KMS-11 (cell line): ENCODE results near the gene HTR1E.

Source experiments
- H2AFZ ChIP-seq: fragments of 200-600 bp; sonication (generic); 2 replicates; pipeline ENCODE4 v1.6.1; 2016; ENCODE audit warnings: antibody characterized with exemption, mixed run types, low read depth
- H3K27ac ChIP-seq: fragments of 200-600 bp; sonication (generic); 2 replicates; pipeline ENCODE4 v1.6.1; 2016; ENCODE audit warnings: mild to moderate bottlenecking, mixed run types
- H3K27me3 ChIP-seq: fragments of 200-600 bp; sonication (generic); 2 replicates; pipeline ENCODE4 v1.6.1; 2017; ENCODE audit warnings: mild to moderate bottlenecking, low read depth, mixed run types, moderate library complexity; ENCODE audit not compliant: insufficient read depth
- H3K36me3 ChIP-seq: fragments of 200-600 bp; sonication (generic); 2 replicates; pipeline ENCODE4 v1.6.1; 2017; ENCODE audit warnings: mild to moderate bottlenecking, mixed run types; ENCODE audit not compliant: insufficient read depth
- H3K4me1 ChIP-seq: fragments of 200-600 bp; sonication (generic); 2 replicates; pipeline ENCODE4 v1.6.1; 2016; ENCODE audit warnings: mild to moderate bottlenecking, low read depth, mixed run types; ENCODE audit not compliant: poor library complexity, severe bottlenecking
- H3K4me2 ChIP-seq: fragments of 200-600 bp; sonication (generic); 2 replicates; pipeline ENCODE4 v1.7.0; 2016; ENCODE audit warnings: mild to moderate bottlenecking, mixed run types
- H3K4me3 ChIP-seq: fragments of 200-600 bp; sonication (generic); IDR thresholded peaks from 2 replicates; pipeline ENCODE4 v1.6.1; 2017; ENCODE audit warnings: low read depth, low read length, mixed read lengths; ENCODE audit not compliant: insufficient read depth
- H3K79me2 ChIP-seq: fragments of 200-600 bp; sonication (generic); 2 replicates; pipeline ENCODE4 v1.6.1; 2016; ENCODE audit warnings: low read depth, mixed run types; ENCODE audit not compliant: insufficient read depth
- H3K9ac ChIP-seq: fragments of 200-600 bp; sonication (generic); 2 replicates; pipeline ENCODE4 v1.6.1; 2016; ENCODE audit warnings: mild to moderate bottlenecking, mixed run types
- H4K20me1 ChIP-seq: fragments of 200-600 bp; sonication (generic); 2 replicates; pipeline ENCODE4 v1.6.1; 2016; ENCODE audit warnings: mild to moderate bottlenecking, mixed run types; ENCODE audit not compliant: insufficient read depth
- CTCF ChIP-seq: fragments of 200-600 bp; sonication (generic); conservative IDR thresholded peaks from 2 replicates; pipeline ENCODE4 v1.6.1; 2017; ENCODE audit warnings: low read depth, mild to moderate bottlenecking, antibody characterized with exemption, low read length, moderate library complexity, mixed read lengths

Gene HTR1E

DNA sequence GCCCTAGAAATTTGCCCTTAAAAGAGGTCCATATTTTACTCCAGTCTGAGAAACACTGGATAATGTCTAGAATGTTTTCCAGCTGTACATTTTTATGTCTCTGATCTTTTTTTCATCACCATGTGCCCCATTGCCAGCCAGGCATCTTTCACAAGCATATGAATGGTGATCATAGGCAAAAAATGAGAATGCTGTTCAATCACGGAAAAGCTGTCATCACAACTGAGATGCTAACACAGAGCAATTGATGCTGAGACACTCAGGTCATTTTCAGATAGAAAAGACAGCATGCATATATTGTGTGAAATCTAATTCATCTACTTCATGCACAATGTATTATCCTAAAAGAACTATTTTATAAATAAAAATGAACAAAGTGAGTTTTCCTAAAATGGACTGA, 116.0 kb downstream of the HTR1E start:
- Histone ChIP-seq H3K4me2 (no peak overlapping the region), H3K9ac (no peak overlapping the region), H3K27me3 (no peaks in the 10 kb centered on the region), H3K4me1 (no peaks in the 10 kb centered on the region), H3K36me3 (no peaks in the 10 kb centered on the region), H2AFZ (no peak overlapping the region), H4K20me1 (no peaks in the 10 kb centered on the region), H3K4me3 (no peak overlapping the region), H3K27ac (no peak overlapping the region), H3K79me2 (no peaks in the 10 kb centered on the region)
- no peak for TF ChIP-seq CTCF

- Histone ChIP-seq H3K4me1 (no peaks in the 10 kb centered on the region), H3K79me2 (no peaks in the 10 kb centered on the region), H3K4me3 (no peak overlapping the region), H3K27me3 (no peaks in the 10 kb centered on the region), H3K36me3 (no peaks in the 10 kb centered on the region), H4K20me1 (no peaks in the 10 kb centered on the region), H2AFZ (no peak overlapping the region), H3K9ac (no peak overlapping the region), H3K4me2 (no peak overlapping the region), H3K27ac (no peak overlapping the region)
- no peak for TF ChIP-seq CTCF
These were observed 117.0 kb downstream of the HTR1E start for GRCh38 chr6:87054143-87054833.

GRCh38 chr6:87059943-87060342, 122.6 kb downstream of the HTR1E start:
- Histone ChIP-seq H3K4me2 (no peak overlapping the region), H3K27me3 (no peaks in the 10 kb centered on the region), H3K4me3 (no peak overlapping the region), H3K79me2 (no peaks in the 10 kb centered on the region), H3K4me1 (no peaks in the 10 kb centered on the region), H4K20me1 (no peaks in the 10 kb centered on the region), H2AFZ (no peak overlapping the region), H3K36me3 (no peaks in the 10 kb centered on the region), H3K27ac (no peak overlapping the region), H3K9ac (no peak overlapping the region)
- no peak for TF ChIP-seq CTCF

- H3K4me1 ChIP-seq, result peaks cover 5% of the 10 kb centered on the region
- TF ChIP-seq CTCF, result no peak
- H3K36me3 ChIP-seq, result no peaks in the 10 kb centered on the region
- no peaks in the 10 kb centered on the region for H4K20me1 ChIP-seq
- H3K27ac ChIP-seq, result no peak overlapping the region
- H3K4me2 ChIP-seq, result no peak overlapping the region
- no peaks in the 10 kb centered on the region for H3K27me3 ChIP-seq
- no peak overlapping the region for H3K4me3 ChIP-seq
- H2AFZ ChIP-seq, result no peak overlapping the region
- H3K9ac ChIP-seq, result no peak overlapping the region
- no peaks in the 10 kb centered on the region for H3K79me2 ChIP-seq
These were observed 127.8 kb downstream of the HTR1E start for GRCh38 chr6:87065117-87065516.
